Spleen (tissue), 11 donors: ENCODE data around the gene FAR1. TPM values are rescaled to one million over a fixed set of nuclear protein-coding genes. Genes with fewer than 3 reads are reported as not detected.
"Not testable (repeated sequence)": the region's sequence is repeated elsewhere in the genome, so short reads cannot be mapped to it uniquely, and the experiment has no call there.

Experiments used
- DNase-seq: peaks from one replicate; pipeline ENCODE4 v3.0.0-alpha.2; 2020
- H3K27ac ChIP-seq, 8 donors: fragments of 200-600 bp; sonication (generic) in 7 of 8; 1 replicate in 4 of 8; 2 replicates in 4 of 8; pipeline versions ENCODE4 v1.5.0 to v1.8.0; 2016 to 2021; ENCODE audit warnings: inconsistent platforms in 4 of 8, mild to moderate bottlenecking in 4 of 8, moderate library complexity in 1 of 8
- H3K27me3 ChIP-seq, 7 donors: fragments of 200-600 bp; sonication (generic) in 6 of 7; replicated peaks in 1 of 7; 1 replicate in 4 of 7; 2 replicates in 3 of 7; pipeline versions ENCODE4 v1.5.0 to v1.8.0; 2016 to 2021; ENCODE audit warnings: inconsistent platforms in 3 of 7, mild to moderate bottlenecking in 1 of 7
- H3K36me3 ChIP-seq, 6 donors: fragments of 200-600 bp; sonication (generic) in 5 of 6; 1 replicate in 4 of 6; 2 replicates in 2 of 6; pipeline versions ENCODE4 v1.5.0 to v1.8.0; 2016 to 2021; ENCODE audit warnings: inconsistent platforms in 2 of 6
- H3K4me1 ChIP-seq, 6 donors: fragments of 200-600 bp; sonication (generic) in 5 of 6; 1 replicate in 3 of 6; 2 replicates in 3 of 6; pipeline versions ENCODE4 v1.5.0 to v1.8.0; 2016 to 2021; ENCODE audit warnings: inconsistent platforms in 3 of 6
- H3K4me3 ChIP-seq, 8 donors: fragments of 200-600 bp; sonication (generic) in 7 of 8; 1 replicate in 4 of 8; 2 replicates in 4 of 8; pipeline versions ENCODE4 v1.5.0 to v1.8.0; 2016 to 2021; ENCODE audit warnings: inconsistent platforms in 4 of 8, mild to moderate bottlenecking in 4 of 8, moderate library complexity in 2 of 8
- H3K9me3 ChIP-seq, 8 donors: fragments of 200-600 bp; sonication (generic) in 7 of 8; 1 replicate in 4 of 8; 2 replicates in 4 of 8; pipeline versions ENCODE4 v1.5.0 to v1.8.0; 2016 to 2021; ENCODE audit warnings: inconsistent platforms in 4 of 8
- CTCF ChIP-seq, 11 experiments: fragments of 200-600 bp in 7 of 11; fragments of 450-650 bp in 4 of 11; sonication (generic) in 4 of 11; IDR thresholded peaks in 8 of 11; conservative IDR thresholded peaks in 3 of 11; 1 replicate in 7 of 11; 2 replicates in 4 of 11; pipeline versions ENCODE4 v1.4.0 to v1.8.0; 2016 to 2021; ENCODE audit warnings: antibody characterized with exemption in 11 of 11, inconsistent platforms in 4 of 11, mild to moderate bottlenecking in 1 of 11
- POLR2A ChIP-seq, 3 donors: fragments of 450-650 bp; IDR thresholded peaks; one replicate each; pipeline ENCODE4 v1.5.1; 2017; ENCODE audit warnings: antibody characterized with exemption in 3 of 3, mild to moderate bottlenecking in 1 of 3
- POLR2AphosphoS5 ChIP-seq, 3 donors: sonication (generic); formaldehyde crosslinking; IDR thresholded peaks; one replicate each; pipeline ENCODE4 v1.5.1; 2017; ENCODE audit warnings: antibody characterized with exemption in 3 of 3
- WGBS, 5 donors: extraction: QIAGEN DNeasy Blood & Tissue Kit in 3 of 5; methylation state at CpG; one replicate each; pipeline versions ENCODE4 v1.1.5 to v1.1.7; 2013 to 2018; 5-methylcytosine and 5-hydroxymethylcytosine counted together
- intact Hi-C: fragments of 100-400 bp; cut with DNase I; formaldehyde crosslinking; loops from one replicate; pipeline ENCODE4 v1.15.0; 2023; ENCODE audit warnings: low total_unique reads
- polyA plus RNA-seq, 3 donors: library from polyadenylated mRNA; stranded (reverse); fragments of 200-250 nt; gene quantifications; one replicate each; pipeline ENCODE4 v1.2.1, GENCODE V29; 2013
- total RNA-seq, 7 donors: library from RNA; depleted of rRNA in 3 of 7; stranded (reverse); fragments of >200 nt in 3 of 7; fragmentation: NEBNext Ultra II Directional in 4 of 7; extraction: Animal tissue kit (Norgen Biotek cat#: 25700) in 4 of 7; gene quantifications; one replicate each; pipeline versions ENCODE4 v1.1.0 to v1.2.1, GENCODE V29; 2016 to 2021
- donor health status: healthy with polysubstance abuse.
- donor health status: DM: no; HTN: no; CAD: no; lungs with moderate emphysema.
- donor health status: DM: no; HTN: no; CAD: no.
- donor health status: Bipolar disorder and iron deficiency.
- donor health status: healthy.
- donor health status: DM: no; HTN: no; CAD: no.
- donor health status: DM: yes; HTN: yes; CAD: no.

Gene FAR1
- total and polyA plus RNA-seq, 10 donors = 13.6 to 83.2 (median 58.1) TPM

- no peaks in the 10 kb centered on the region for H3K9me3 ChIP-seq
- intact Hi-C loops = no loop called here
- peaks cover 0 to under 1% (median 0%) of the 10 kb centered on the region in 6 donors for H3K4me1 ChIP-seq
- no peaks in the 10 kb centered on the region for H3K36me3 ChIP-seq
- no peak overlapping the region for H3K27ac ChIP-seq
- TF ChIP-seq POLR2AphosphoS5 (IDR thresholded peaks at IDR 0.05) (no peak), CTCF (IDR thresholded peaks at IDR 0.05 in 8 of 11, conservative IDR thresholded peaks at IDR 0.05 in 3 of 11) (no peak), POLR2A (IDR thresholded peaks at IDR 0.05) (no peak)
- 24 to 54% (median 35%) methylated on average over 2 of the region's 2 CpGs for WGBS, 5 donors
- DNase-seq = no peak
- H3K27me3 ChIP-seq = peaks cover 0 to 33% (median 0%) of the 10 kb centered on the region in 7 donors
- H3K4me3 ChIP-seq = no peak overlapping the region
Measured at GRCh38 chr11:13745165-13745564, 76.7 kb downstream of the FAR1 start.

- H3K27me3 ChIP-seq, H3K36me3 ChIP-seq, H3K4me3 ChIP-seq, intact Hi-C loops, H3K27ac ChIP-seq, DNase-seq, H3K4me1 ChIP-seq, H3K9me3 ChIP-seq: not testable (repeated sequence)
- 56 to 80% (median 65%) methylated on average over 5 of the region's 5 CpGs for WGBS, 5 donors
Measured at GRCh38 chr11:13753316-13753715, 84.8 kb downstream of the FAR1 start.

GRCh38 chr11:13759050-13759449, 90.6 kb downstream of the FAR1 start:
- no peak for DNase-seq
- Histone ChIP-seq H3K36me3 (no peaks in the 10 kb centered on the region), H3K4me1 (no peaks in the 10 kb centered on the region), H3K4me3 (no peak overlapping the region), H3K27me3 (no peaks in the 10 kb centered on the region), H3K9me3 (no peaks in the 10 kb centered on the region), H3K27ac (no peak overlapping the region)
- TF ChIP-seq CTCF (IDR thresholded peaks at IDR 0.05 in 8 of 11, conservative IDR thresholded peaks at IDR 0.05 in 3 of 11) (no peak), POLR2AphosphoS5 (IDR thresholded peaks at IDR 0.05) (no peak), POLR2A (IDR thresholded peaks at IDR 0.05) (no peak)
- 83 to 94% (median 91%) methylated on average over 9 of the region's 9 CpGs for WGBS, 5 donors
- intact Hi-C loops = no loop called here

GRCh38 chr11:13760115-13760514, 91.6 kb downstream of the FAR1 start:
- Histone ChIP-seq H3K27ac (no peak overlapping the region), H3K27me3 (no peaks in the 10 kb centered on the region), H3K9me3 (no peaks in the 10 kb centered on the region), H3K36me3 (no peaks in the 10 kb centered on the region), H3K4me1 (no peaks in the 10 kb centered on the region), H3K4me3 (no peak overlapping the region)
- intact Hi-C loops = no loop called here
- no peak for TF ChIP-seq POLR2AphosphoS5 (IDR thresholded peaks at IDR 0.05)
- TF ChIP-seq CTCF (IDR thresholded peaks at IDR 0.05 in 8 of 11, conservative IDR thresholded peaks at IDR 0.05 in 3 of 11) = no peak
- TF ChIP-seq POLR2A (IDR thresholded peaks at IDR 0.05) = no peak
- DNase-seq = no peak
- 75 to 85% (median 78%) methylated on average over 3 of the region's 3 CpGs for WGBS, 5 donors

- DNase-seq = no peak
- no peaks in the 10 kb centered on the region for H3K27me3 ChIP-seq
- H3K27ac ChIP-seq = no peak overlapping the region
- H3K4me1 ChIP-seq = no peaks in the 10 kb centered on the region
- intact Hi-C loops = no loop called here
- H3K9me3 ChIP-seq = no peaks in the 10 kb centered on the region
- no peaks in the 10 kb centered on the region for H3K36me3 ChIP-seq
- TF ChIP-seq CTCF (IDR thresholded peaks at IDR 0.05 in 8 of 11, conservative IDR thresholded peaks at IDR 0.05 in 3 of 11) = no peak
- TF ChIP-seq POLR2A (IDR thresholded peaks at IDR 0.05) = no peak
- TF ChIP-seq POLR2AphosphoS5 (IDR thresholded peaks at IDR 0.05) = no peak
- H3K4me3 ChIP-seq = no peak overlapping the region
- 73 to 88% (median 79%) methylated on average over 2 of the region's 2 CpGs for WGBS, 5 donors
Measured at GRCh38 chr11:13761250-13761649, 92.8 kb downstream of the FAR1 start.
